NCI-H2081 treated with DMSO at 0.1 percent for 48 hours (cell line): ENCODE data around the gene ARMC9.
"Not testable (repeated sequence)": the region's sequence is repeated elsewhere in the genome, so short reads cannot be mapped to it uniquely, and the experiment has no call there.

Experiments used
- DNase-seq: peaks from one replicate; lab custom pipeline; 2025; lab: John Stamatoyannopoulos, UW

ARMC9 gene

GRCh38 chr2:231182513-231182899 lies 15.9 kb upstream of the ARMC9 start:
- no peak for DNase-seq

DNA sequence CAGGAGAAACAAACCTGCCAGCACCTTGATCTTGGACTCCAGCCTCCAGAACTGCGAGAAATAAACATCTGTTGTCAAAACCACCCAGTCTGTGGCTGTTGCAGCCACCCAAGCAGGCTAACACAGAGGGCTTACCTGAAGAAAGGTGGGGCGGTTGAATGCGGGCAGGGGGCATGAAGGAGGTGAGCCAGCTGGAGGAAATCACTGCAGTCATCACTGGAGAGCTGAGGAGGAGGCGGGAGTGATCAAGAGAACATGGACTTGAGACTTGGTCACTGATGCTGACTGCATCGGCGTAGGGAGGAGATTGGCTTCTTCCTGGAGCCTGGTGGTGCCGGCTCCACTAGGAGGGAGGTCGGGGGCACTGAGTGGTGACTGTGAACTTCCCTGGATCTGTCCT lies 14.6 kb upstream of the ARMC9 start:
- DNase-seq = no peak

DNA sequence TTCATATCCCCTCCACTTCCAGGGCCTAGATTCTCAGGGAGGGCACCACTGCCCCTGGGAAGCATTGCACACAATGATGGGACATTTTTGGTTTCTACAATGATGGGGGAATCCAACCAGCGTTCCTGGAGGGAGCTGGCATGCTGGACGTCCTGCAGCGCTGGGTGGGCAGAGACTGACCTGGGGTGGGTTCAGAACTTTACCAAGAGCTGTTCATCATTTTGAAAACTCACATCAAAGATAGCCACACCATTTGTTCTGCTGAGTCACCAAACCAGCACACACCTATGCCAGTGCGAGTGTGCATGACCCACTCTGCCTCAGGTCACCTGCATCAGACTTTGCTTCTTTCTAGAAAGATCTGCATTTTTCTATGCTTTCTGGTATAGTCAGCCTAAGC lies 14.1 kb upstream of the ARMC9 start:
- DNase-seq = no peak

DNA sequence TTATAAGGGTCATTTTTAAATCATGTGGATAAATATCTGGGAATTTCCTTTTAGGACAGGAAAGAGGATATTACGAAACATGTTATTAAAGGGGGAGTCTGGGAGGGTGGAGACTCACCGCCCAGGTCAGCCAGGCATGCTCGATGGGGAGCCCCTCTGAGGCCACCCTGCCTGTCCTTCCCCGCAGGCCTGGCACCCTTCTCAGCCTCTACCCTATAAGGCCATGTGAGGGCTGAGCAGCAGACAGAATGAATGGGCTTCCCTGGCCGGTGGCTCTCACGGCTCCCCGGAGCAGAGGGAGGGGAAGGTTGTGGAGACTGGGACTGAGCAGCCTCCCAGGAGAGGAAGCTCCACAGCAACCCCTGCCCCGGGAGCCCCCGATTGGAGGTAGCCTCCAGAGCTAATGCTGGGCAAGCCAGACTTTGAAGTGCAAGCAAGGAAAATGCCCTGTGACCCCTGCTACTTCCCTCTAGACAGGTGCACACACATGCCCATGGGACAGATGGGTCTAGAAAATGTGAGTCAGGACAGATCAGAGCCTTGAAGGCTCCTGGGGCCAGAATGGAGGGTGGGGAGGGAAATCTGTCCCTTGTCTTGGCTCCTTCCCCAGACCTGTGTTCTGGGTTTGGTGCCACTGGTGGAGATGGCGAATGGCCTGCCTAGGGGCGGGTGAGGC lies 13.2 kb upstream of the ARMC9 start:
- no peak for DNase-seq

DNA sequence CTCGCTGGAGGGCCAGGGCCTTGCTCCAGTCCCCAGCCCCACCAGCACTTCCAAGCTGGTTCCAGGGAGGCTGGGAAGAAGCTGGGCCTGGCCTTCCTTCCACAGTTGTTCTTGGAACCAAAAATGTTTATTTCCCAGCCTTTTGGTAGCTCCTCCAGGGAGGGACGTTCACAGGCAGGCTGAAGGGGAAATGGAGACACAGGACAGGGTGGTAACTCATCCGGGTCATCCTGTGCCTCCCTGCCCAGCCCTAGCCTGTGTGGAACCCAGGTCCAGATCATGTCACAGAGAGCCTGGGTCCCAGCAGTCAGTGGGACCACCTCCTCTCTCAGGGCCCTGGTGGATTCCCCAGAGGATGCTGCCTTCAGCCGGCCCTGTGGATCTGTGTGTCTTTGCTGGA lies 12.5 kb upstream of the ARMC9 start:
- DNase-seq = no peak

DNA sequence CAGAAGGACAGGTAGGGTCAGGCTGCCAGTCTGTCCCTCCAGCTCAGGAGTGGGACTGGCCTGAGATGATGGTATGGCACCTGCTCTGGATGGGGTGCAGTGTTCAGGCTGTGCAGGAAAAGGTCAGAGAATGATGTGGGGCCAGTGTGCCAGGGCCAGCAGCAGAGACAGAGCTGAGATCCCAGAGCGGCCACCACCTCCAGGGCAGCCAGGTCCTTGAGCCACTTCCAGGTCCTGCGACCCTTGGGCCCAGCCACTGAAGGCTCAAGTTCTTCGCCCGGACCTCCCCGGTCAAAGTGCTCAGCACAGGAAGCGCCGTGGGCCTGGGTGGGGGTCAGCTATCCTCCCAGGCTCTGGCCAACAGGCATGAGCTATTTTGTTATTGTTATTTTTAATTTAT lies 12.1 kb upstream of the ARMC9 start:
- DNase-seq = no peak

- no peak for DNase-seq
Measured at GRCh38 chr2:231187736-231188505, 10.5 kb upstream of the ARMC9 start.

DNA sequence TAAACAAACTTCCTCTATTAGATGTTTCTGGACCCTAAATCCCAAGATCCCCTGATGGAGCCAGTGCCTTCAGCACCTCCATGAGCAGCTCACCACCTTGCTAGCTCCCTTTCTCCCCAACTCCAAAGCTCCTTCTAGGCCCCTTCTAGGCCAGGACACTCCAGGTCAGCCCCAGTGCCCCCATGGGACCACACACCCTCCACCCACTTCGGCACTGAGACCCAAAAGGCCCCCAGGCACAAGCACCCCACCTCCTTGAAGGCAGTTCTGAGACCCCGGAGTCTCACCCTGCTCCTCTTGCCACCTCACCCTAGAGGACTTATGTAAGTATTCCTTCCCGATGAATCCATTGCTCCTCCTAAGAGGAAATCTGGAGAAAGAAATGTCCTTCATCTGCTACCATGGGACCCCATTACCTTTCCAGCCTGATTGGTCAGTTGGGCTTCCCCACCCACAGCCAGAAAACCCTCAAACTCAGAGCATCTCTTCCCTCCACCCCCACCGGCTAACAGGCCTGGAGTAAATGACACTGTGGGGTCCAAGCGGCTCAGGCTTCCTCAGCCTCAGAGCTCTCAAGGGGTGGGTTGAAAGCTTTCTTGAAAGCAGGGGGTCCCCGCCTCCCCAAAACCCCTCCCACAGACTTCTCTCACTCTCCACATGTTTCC lies 9.8 kb upstream of the ARMC9 start:
- DNase-seq = no peak

DNA sequence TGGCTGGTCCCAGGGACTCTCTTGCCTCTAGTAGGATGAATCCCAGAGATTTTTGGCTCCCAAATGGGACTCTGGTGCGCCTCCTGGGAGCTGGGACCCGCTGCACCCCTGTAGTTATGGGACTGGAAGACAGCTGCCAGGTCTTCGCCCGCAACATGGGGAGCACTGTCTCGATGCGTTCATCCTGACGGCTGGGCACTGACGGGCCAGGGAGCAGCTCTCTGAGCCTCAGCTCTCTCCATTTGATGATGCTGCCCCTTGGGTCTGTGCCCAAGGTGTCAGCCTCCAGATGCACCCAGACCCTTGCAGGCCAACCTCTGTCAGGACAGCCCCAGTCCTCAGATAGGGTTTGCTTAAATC lies 9.3 kb upstream of the ARMC9 start:
- no peak for DNase-seq

DNA sequence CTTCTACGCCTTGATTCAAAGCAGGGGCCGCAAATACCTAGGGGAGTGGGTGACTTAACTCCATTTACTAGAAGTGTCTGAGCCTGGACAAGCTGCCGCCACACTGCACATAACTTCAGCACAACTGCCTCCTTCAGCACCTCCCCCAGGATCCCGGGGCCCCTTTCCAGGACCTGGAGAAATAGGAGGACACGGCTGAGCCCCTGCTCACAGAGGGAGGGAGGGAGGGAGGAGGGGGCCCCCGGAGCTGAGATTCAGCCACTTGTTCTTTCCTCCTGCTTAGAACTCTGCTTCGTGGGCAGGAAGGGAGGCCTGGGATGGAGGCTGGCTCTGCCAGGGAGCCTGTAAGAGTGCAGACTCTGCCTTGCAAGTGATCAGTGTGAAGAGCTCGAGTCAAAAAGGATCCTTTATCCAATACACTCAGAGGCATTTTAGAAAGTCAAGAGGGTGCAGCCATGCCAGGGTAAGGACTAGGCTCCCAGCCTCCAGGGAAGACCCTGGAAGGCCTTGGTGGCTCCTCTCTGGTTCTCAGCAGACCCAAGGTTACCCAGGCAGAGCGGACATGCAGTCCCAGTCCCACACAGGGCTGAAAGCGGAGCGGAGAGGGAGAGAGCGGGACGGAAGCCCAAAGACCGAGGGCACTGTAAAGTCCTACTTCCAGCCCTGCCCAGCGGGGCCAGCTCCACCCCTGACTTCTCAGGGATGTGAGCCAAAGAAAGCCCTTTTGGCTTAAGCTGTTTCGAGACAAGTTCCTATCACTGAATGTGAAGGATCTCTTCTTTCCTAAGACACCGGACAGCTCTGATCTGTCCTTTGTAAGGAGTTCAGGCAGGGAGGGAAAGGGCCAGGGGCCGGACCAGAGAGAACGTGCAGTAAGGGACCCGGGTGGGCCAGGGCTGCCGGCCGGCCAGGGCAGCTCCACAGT lies 8.6 kb upstream of the ARMC9 start:
- DNase-seq = no peak

- no peak for DNase-seq
Measured at GRCh38 chr2:231190531-231191197, 7.8 kb upstream of the ARMC9 start.

- no peak for DNase-seq
Measured at GRCh38 chr2:231191896-231192872, 6.2 kb upstream of the ARMC9 start.

DNA sequence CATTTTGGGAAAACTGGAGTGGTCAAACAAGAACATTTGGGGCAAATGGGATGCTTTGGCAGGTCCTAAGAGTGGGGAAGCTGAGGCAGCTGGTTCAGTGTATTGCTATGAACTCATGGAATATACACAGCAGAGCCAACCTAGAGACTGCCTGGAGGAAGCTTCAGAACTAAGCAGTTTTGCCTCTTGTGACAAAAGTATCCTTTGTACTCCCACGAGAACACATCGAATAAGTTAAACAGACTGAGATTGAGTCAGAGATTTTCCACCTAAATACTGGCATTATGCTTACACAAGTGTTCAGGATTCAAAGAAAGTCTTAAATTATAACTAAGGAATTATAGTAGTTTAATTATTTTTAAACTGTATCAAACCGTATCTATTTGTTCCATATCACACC lies 5.2 kb upstream of the ARMC9 start:
- no peak for DNase-seq

GRCh38 chr2:231196592-231196991 lies 1.8 kb upstream of the ARMC9 start:
- DNase-seq = no peak

- DNase-seq = not testable (repeated sequence)
Measured at GRCh38 chr2:231197196-231197595, 1.2 kb upstream of the ARMC9 start.

GRCh38 chr2:231197706-231198290 lies 633 bp upstream of the ARMC9 start:
- no peak for DNase-seq

DNA sequence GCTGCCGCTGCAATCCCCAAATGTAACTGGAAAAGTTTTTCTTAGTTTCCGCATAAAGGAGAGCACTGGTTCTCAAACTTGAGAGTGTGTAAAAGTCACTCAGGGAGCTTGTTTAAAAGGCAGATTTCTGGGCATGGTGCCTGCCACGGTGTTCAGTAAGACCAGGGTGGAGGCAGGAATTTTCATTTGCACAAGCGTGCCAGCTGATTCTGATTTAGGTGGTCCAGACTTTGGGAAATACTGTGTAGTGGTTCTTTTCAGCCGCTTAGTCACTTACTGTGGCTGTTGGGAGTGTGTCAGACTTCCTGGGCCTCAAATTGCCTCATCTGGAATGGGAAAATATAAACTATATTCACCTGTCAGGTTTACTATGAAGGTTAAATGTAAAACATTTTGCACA lies 788 bp downstream of the ARMC9 start:
- DNase-seq = no peak

DNA sequence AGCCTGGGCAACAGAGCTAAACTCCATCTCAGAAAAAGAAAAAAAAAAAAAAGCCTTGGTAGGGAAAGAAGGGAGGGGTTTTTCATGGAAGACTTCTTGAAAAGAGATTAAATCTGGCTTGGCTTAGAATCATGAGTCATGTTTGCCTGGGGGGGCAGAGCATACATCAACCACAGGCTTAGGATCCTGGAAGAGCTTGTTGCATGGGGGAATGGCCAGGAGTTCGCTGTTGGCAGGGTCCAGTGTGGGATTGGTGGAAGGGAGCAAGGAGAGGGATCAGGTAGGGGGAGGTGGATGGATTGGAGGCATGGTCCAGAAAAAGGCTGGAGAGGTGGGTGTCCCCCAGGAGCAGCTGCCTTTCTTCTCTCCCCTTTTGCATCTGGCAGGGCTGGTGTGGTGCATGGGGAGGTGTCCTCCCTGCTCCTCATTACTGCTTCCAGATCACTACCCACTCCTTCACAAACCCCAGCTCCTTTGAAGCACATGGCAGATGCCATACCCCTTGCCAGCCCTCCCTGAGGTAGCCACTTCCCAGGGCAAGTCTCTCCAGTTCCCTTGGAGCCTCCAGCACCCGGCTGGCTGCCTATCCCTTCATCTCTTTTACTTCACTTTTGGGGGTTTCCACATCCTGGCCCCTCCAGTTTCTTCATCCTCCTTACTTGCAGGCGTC lies 2.5 kb downstream of the ARMC9 start:
- DNase-seq = no peak

DNA sequence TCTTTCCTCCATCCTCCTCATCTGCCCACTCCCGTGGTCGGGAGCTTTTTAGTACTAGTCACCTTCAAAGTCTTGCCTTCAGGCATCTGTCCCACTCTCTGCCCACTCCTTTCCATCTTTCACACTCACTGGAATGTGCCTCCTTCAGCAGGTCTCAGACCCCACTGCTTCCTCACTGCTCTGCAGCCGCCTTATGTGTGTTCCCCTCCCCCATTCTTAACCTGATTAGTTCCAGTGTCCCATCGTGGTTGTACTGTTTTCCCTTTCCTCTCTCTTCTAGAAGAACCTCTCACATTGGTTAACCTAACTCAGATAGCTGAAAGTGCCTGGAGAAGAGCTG lies 3.0 kb downstream of the ARMC9 start:
- DNase-seq = no peak

GRCh38 chr2:231203087-231203486 lies 4.7 kb downstream of the ARMC9 start:
- DNase-seq = no peak
